Measurements from ENCODE around the gene CDHR2.

The CDHR2 gene

GRCh38 chr5:176583076-176583475 lies 33.9 kb downstream of the CDHR2 start:
- Histone ChIP-seq H3K9me3 (replicated peaks; ENCODE audit: insufficient read depth, low read length) (no peaks in the 10 kb centered on the region), H3K4me3 (ENCODE audit: low read length) (no peak overlapping the region)

GRCh38 chr5:176587398-176587797 lies 38.3 kb downstream of the CDHR2 start:
- Histone ChIP-seq H4K20me1 (ENCODE audit: insufficient read depth, low read length) (no peaks in the 10 kb centered on the region), H3K4me2 (ENCODE audit: low read depth, low read length) (no peak overlapping the region), H2AFZ (ENCODE audit: low read length) (no peak overlapping the region), H3K27ac (ENCODE audit: low read length) (no peak overlapping the region), H3K79me2 (ENCODE audit: low read length) (no peaks in the 10 kb centered on the region), H3K36me3 (replicated peaks; ENCODE audit: insufficient read depth, low read length) (no peaks in the 10 kb centered on the region), H3K4me1 (ENCODE audit: low read length) (no peaks in the 10 kb centered on the region), H3K9me3 (replicated peaks; ENCODE audit: insufficient read depth, low read length) (no peaks in the 10 kb centered on the region), H3K9ac (ENCODE audit: low read length) (no peak overlapping the region), H3F3A (ENCODE audit: insufficient read depth, low read length) (no peaks in the 10 kb centered on the region), H3K4me3 (ENCODE audit: low read length) (no peak overlapping the region), H3K9me2 (replicated peaks; ENCODE audit: insufficient read depth, low read length) (no peaks in the 10 kb centered on the region), H3K27me3 (replicated peaks; ENCODE audit: insufficient read depth, low read length) (no peaks in the 10 kb centered on the region; the same call in 1 of the 2 replicates)
- TF ChIP-seq, protein P1, sequence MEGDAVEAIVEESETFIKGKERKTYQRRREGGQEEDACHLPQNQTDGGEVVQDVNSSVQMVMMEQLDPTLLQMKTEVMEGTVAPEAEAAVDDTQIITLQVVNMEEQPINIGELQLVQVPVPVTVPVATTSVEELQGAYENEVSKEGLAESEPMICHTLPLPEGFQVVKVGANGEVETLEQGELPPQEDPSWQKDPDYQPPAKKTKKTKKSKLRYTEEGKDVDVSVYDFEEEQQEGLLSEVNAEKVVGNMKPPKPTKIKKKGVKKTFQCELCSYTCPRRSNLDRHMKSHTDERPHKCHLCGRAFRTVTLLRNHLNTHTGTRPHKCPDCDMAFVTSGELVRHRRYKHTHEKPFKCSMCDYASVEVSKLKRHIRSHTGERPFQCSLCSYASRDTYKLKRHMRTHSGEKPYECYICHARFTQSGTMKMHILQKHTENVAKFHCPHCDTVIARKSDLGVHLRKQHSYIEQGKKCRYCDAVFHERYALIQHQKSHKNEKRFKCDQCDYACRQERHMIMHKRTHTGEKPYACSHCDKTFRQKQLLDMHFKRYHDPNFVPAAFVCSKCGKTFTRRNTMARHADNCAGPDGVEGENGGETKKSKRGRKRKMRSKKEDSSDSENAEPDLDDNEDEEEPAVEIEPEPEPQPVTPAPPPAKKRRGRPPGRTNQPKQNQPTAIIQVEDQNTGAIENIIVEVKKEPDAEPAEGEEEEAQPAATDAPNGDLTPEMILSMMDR (IDR thresholded peaks at IDR 0.05; ENCODE audit: low read length), result no peak
- TF ChIP-seq EZH2phosphoT487 (IDR thresholded peaks at IDR 0.05; ENCODE audit: low read length) (no peak), EZH2 (optimal IDR thresholded peaks at IDR 0.05; ENCODE audit: low read depth, low read length) (no peak)
- DNase-seq, result no peak

More at GRCh38 chr5:176583076-176583475, 33.9 kb downstream of the CDHR2 start:
- Histone ChIP-seq H3K79me2 (ENCODE audit: low read length) (no peaks in the 10 kb centered on the region), H3K4me1 (ENCODE audit: low read length) (no peaks in the 10 kb centered on the region), H2AFZ (ENCODE audit: low read length) (no peak overlapping the region), H3K9ac (ENCODE audit: low read length) (no peak overlapping the region), H3K27me3 (replicated peaks; ENCODE audit: insufficient read depth, low read length) (no peaks in the 10 kb centered on the region), H3K36me3 (replicated peaks; ENCODE audit: insufficient read depth, low read length) (no peaks in the 10 kb centered on the region), H3F3A (ENCODE audit: insufficient read depth, low read length) (no peaks in the 10 kb centered on the region), H3K4me2 (ENCODE audit: low read depth, low read length) (no peak overlapping the region), H3K9me2 (replicated peaks; ENCODE audit: insufficient read depth, low read length) (no peaks in the 10 kb centered on the region), H4K20me1 (ENCODE audit: insufficient read depth, low read length) (no peaks in the 10 kb centered on the region), H3K27ac (ENCODE audit: low read length) (no peak overlapping the region)
- no peak for DNase-seq
- TF ChIP-seq EZH2 (optimal IDR thresholded peaks at IDR 0.05; ENCODE audit: low read depth, low read length) (no peak), EZH2phosphoT487 (IDR thresholded peaks at IDR 0.05; ENCODE audit: low read length) (no peak)
- TF ChIP-seq, protein P1 (IDR thresholded peaks at IDR 0.05; ENCODE audit: low read length), result no peak

- H4K20me1 ChIP-seq (ENCODE audit: insufficient read depth, low read length), result no peaks in the 10 kb centered on the region
- no peak overlapping the region for H3K4me2 ChIP-seq (ENCODE audit: low read depth, low read length)
- TF ChIP-seq EZH2phosphoT487 (IDR thresholded peaks at IDR 0.05; ENCODE audit: low read length), result no peak
- no peaks in the 10 kb centered on the region for H3K79me2 ChIP-seq (ENCODE audit: low read length)
- DNase-seq, result no peak
- H3K9me2 ChIP-seq (replicated peaks; ENCODE audit: insufficient read depth, low read length), result no peaks in the 10 kb centered on the region
- H3K9ac ChIP-seq (ENCODE audit: low read length), result no peak overlapping the region
- H3K27ac ChIP-seq (ENCODE audit: low read length), result no peak overlapping the region
- H3K4me1 ChIP-seq (ENCODE audit: low read length), result no peaks in the 10 kb centered on the region
- no peaks in the 10 kb centered on the region for H3K9me3 ChIP-seq (replicated peaks; ENCODE audit: insufficient read depth, low read length)
- H2AFZ ChIP-seq (ENCODE audit: low read length), result no peak overlapping the region
- no peaks in the 10 kb centered on the region; the same call in 1 of the 2 replicates for H3K27me3 ChIP-seq (replicated peaks; ENCODE audit: insufficient read depth, low read length)
- no peaks in the 10 kb centered on the region for H3F3A ChIP-seq (ENCODE audit: insufficient read depth, low read length)
- no peaks in the 10 kb centered on the region for H3K36me3 ChIP-seq (replicated peaks; ENCODE audit: insufficient read depth, low read length)
- no peak overlapping the region for H3K4me3 ChIP-seq (ENCODE audit: low read length)
These were observed 39.2 kb downstream of the CDHR2 start for GRCh38 chr5:176588297-176588696.

DNA sequence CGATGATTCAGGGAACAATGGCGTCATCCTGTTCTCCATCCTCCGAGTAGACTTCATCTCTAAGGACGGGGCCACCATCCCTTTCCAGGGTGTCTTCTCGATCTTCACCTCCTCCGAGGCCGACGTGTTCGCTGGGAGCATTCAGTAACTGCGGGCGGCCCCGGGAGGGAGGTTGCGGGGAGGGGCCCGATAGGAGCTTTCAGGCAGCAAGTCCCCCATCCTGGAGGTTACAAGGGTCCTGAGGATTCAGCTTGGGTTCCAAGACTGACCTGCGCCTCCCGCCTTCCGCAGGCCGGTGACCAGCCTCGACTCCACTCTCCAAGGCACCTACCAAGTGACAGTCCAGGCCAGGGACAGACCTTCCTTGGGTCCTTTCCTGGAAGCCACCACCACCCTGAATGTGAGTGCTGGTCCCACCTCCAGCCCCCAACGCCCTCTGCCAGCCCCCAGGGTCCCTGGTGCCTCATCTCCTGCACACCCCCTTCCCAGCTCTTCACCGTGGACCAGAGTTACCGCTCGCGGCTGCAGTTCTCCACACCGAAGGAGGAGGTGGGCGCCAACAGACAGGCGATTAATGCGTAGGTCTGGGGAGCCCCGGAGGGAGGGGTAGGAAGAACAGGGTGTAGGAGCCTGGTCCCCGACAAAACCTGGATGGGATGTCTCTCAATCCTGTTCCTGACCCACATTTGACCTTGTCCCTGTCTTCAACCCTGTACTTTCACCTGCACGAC lies 40.1 kb downstream of the CDHR2 start:
- H3K9ac ChIP-seq (ENCODE audit: low read length), result no peak overlapping the region
- TF ChIP-seq, protein P1 (IDR thresholded peaks at IDR 0.05; ENCODE audit: low read length), result no peak
- TF ChIP-seq EZH2 (optimal IDR thresholded peaks at IDR 0.05; ENCODE audit: low read depth, low read length), result no peak
- TF ChIP-seq EZH2phosphoT487 (IDR thresholded peaks at IDR 0.05; ENCODE audit: low read length), result no peak
- H3K4me2 ChIP-seq (ENCODE audit: low read depth, low read length), result no peak overlapping the region
- DNase-seq, result no peak
- H3K4me3 ChIP-seq (ENCODE audit: low read length), result no peak overlapping the region
- H3F3A ChIP-seq (ENCODE audit: insufficient read depth, low read length), result no peaks in the 10 kb centered on the region
- no peaks in the 10 kb centered on the region for H3K79me2 ChIP-seq (ENCODE audit: low read length)
- no peaks in the 10 kb centered on the region; the same call in 1 of the 2 replicates for H3K27me3 ChIP-seq (replicated peaks; ENCODE audit: insufficient read depth, low read length)
- H3K27ac ChIP-seq (ENCODE audit: low read length), result no peak overlapping the region
- no peaks in the 10 kb centered on the region for H3K4me1 ChIP-seq (ENCODE audit: low read length)
- no peak overlapping the region for H2AFZ ChIP-seq (ENCODE audit: low read length)
- no peaks in the 10 kb centered on the region for H3K9me2 ChIP-seq (replicated peaks; ENCODE audit: insufficient read depth, low read length)
- no peaks in the 10 kb centered on the region for H4K20me1 ChIP-seq (ENCODE audit: insufficient read depth, low read length)
- no peaks in the 10 kb centered on the region for H3K9me3 ChIP-seq (replicated peaks; ENCODE audit: insufficient read depth, low read length)
- H3K36me3 ChIP-seq (replicated peaks; ENCODE audit: insufficient read depth, low read length), result no peaks in the 10 kb centered on the region

Data from MM.1S (cell line).